Brain microvascular endothelial cell (primary cell): Measurements from ENCODE around the gene TMEM213.

Experiments
- DNase-seq: peaks from one replicate; pipeline ENCODE4 v3.0.0-alpha.2; 2020
- H3K27ac ChIP-seq: fragments of 250-450 bp; sonication (Bioruptor Pico); 2 replicates; pipeline ENCODE4 v1.5.1; 2020; ENCODE audit warnings: mild to moderate bottlenecking, moderate library complexity
- H3K27me3 ChIP-seq: fragments of 250-450 bp; sonication (Bioruptor Pico); replicated peaks from 2 replicates; pipeline ENCODE4 v1.5.1; 2020; ENCODE audit warnings: mild to moderate bottlenecking
- H3K36me3 ChIP-seq: fragments of 250-450 bp; sonication (Bioruptor Pico); replicated peaks from 2 replicates; pipeline ENCODE4 v1.5.1; 2020; ENCODE audit warnings: mild to moderate bottlenecking
- H3K4me3 ChIP-seq: 2 replicates; pipeline ENCODE4 v1.5.1; 2011; ENCODE audit warnings: low read depth, mild to moderate bottlenecking, control low read depth, low read length, moderate library complexity
- CTCF ChIP-seq: IDR thresholded peaks from 2 replicates; pipeline ENCODE4 v1.5.1; 2011; ENCODE audit warnings: low read depth, mild to moderate bottlenecking, moderate library complexity, low read length, control low read depth, inconsistent platforms; ENCODE audit errors: missing control alignments
- in situ Hi-C: cut with HindIII; loops from 2 replicates; pipeline ENCODE4 v1.10.0; 2017; ENCODE audit warnings: low sequenced_read_pairs, low pct_ligation_motif_present

The TMEM213 gene

GRCh38 chr7:138752518-138753149 is 45.2 kb upstream of the TMEM213 start:
- H3K27ac ChIP-seq, result no peak overlapping the region

GRCh38 chr7:138753150-138753518 is 44.7 kb upstream of the TMEM213 start:
- TF ChIP-seq CTCF, result no peak
- in situ Hi-C loops, result no loop called here

More at GRCh38 chr7:138752518-138753149, 45.2 kb upstream of the TMEM213 start:
- H3K27me3 ChIP-seq, result no peaks in the 10 kb centered on the region
- DNase-seq, result no peak
- no peak overlapping the region for H3K4me3 ChIP-seq
- in situ Hi-C loops, result no loop called here
- no peak for TF ChIP-seq CTCF
- H3K36me3 ChIP-seq, result no peaks in the 10 kb centered on the region

GRCh38 chr7:138753610-138754009 is 44.2 kb upstream of the TMEM213 start:
- H3K27me3 ChIP-seq, result no peaks in the 10 kb centered on the region
- in situ Hi-C loops, result no loop called here
- no peaks in the 10 kb centered on the region for H3K36me3 ChIP-seq
- no peak overlapping the region for H3K27ac ChIP-seq
- DNase-seq, result no peak
- H3K4me3 ChIP-seq, result no peak overlapping the region
- no peak for TF ChIP-seq CTCF

More at GRCh38 chr7:138753150-138753518, 44.7 kb upstream of the TMEM213 start:
- Histone ChIP-seq H3K27ac (no peak overlapping the region), H3K36me3 (no peaks in the 10 kb centered on the region), H3K4me3 (no peak overlapping the region), H3K27me3 (no peaks in the 10 kb centered on the region)
- DNase-seq, result no peak

- in situ Hi-C loops, result no loop called here
- Histone ChIP-seq H3K27me3 (no peaks in the 10 kb centered on the region), H3K27ac (no peak overlapping the region), H3K4me3 (no peak overlapping the region), H3K36me3 (no peaks in the 10 kb centered on the region)
- DNase-seq, result no peak
- TF ChIP-seq CTCF, result no peak
These were observed 42.5 kb upstream of the TMEM213 start for GRCh38 chr7:138755331-138755747.

- no peaks in the 10 kb centered on the region for H3K27me3 ChIP-seq
- no peaks in the 10 kb centered on the region for H3K36me3 ChIP-seq
- in situ Hi-C loops, result no loop called here
- no peak for DNase-seq
- H3K4me3 ChIP-seq, result no peak overlapping the region
- TF ChIP-seq CTCF, result no peak
- no peak overlapping the region for H3K27ac ChIP-seq
These were observed 41.8 kb upstream of the TMEM213 start for GRCh38 chr7:138755842-138756590.
